HG03558 (cell line): ENCODE results near the gene NPTX2.

ENCODE experiments used
- ATAC-seq: cut with Tn5 transposase; IDR thresholded peaks from one replicate; pipeline ENCODE4 v1.9.1; 2021; ENCODE audit warnings: moderate number of reproducible peaks; ENCODE audit not compliant: unreplicated experiment; ENCODE audit errors: extremely low read depth

Gene NPTX2

GRCh38 chr7:98651760-98652159 lies 34.7 kb downstream of the NPTX2 start:
- no peak for ATAC-seq

- ATAC-seq: no peak
Observed at GRCh38 chr7:98653601-98654310, 36.7 kb downstream of the NPTX2 start.

DNA sequence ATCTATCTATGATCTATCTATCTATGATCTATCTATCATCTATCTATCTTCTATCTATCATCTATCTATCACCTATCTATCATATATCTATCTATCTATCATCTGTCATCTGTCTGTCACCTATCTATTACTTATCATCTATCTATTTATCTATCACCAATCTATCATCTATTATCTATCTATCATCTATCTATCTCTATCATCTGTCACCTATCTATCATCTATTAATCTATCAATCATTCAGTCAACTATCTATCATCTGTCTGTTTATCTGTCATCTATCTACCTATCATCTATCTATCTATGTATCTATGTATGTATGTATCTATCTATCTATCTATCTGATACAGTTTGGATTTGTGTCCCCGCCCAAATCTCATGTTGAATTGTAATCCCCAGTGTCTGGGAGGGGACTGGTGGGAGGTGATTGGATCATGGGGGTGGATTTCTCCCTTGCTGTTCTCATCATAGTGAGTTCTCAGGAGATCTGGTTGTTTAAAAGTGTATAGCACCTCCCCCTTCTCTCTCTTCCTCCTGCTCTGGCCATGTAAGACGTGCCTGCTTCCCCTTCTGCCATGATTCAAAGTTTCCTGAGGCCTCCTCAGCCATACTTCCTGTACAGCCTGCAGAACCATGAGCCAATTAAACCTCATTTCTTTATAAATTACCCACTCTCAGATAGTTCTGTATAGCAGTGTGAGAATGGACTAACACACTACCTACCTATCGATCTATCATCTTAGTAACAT lies 37.6 kb downstream of the NPTX2 start:
- no peak for ATAC-seq

GRCh38 chr7:98655611-98656010 lies 38.5 kb downstream of the NPTX2 start:
- no peak for ATAC-seq

- ATAC-seq: no peak
Observed at GRCh38 chr7:98656899-98657298, 39.8 kb downstream of the NPTX2 start.

GRCh38 chr7:98657736-98658135 lies 40.7 kb downstream of the NPTX2 start:
- no peak for ATAC-seq

GRCh38 chr7:98659756-98660155 lies 42.7 kb downstream of the NPTX2 start:
- ATAC-seq: no peak

GRCh38 chr7:98661607-98662006 lies 44.5 kb downstream of the NPTX2 start:
- no peak for ATAC-seq

- ATAC-seq: no peak
Observed at GRCh38 chr7:98662289-98662688, 45.2 kb downstream of the NPTX2 start.

- ATAC-seq: no peak
Observed at GRCh38 chr7:98664882-98665281, 47.8 kb downstream of the NPTX2 start.

DNA sequence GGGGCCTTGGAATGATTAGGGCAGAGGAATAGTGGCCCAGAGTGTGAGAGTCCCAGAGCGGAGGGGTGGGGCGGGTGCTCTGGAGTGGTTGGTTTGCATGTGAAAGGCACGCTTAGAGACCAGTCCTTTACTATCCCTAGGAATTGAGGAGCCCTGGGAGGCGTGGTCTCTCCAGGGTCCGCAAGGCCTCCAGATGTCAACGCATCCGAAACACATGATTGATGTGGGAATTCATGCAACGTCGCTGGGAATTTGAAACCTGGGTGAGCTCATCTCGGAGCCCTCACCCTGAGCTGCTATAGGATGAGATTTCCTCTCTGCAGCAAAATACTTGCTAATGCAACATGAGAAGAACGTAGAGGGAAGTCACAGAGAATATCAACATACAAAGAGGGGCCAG lies 51.2 kb downstream of the NPTX2 start:
- no peak for ATAC-seq

- no peak for ATAC-seq
Observed at GRCh38 chr7:98669329-98670000, 52.4 kb downstream of the NPTX2 start.

DNA sequence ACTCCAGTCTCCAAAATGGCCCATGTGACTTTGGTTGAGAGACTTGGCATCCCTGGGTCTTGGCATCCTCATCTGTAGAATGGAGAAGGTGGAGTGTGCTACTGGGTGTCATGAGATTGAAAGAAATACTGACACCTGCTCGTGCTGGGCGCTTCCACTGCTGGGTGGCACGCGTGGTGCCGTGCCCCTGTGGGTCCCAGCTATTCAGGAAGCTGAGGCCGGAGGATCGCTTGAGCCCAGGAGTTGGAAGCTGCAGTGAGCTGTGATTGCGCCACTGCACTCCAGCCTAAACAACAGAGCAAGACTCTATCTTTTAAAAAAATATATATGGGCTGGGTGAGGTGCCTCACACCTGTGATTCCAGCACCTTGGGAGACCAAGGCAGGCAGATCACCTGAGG lies 53.1 kb downstream of the NPTX2 start:
- no peak for ATAC-seq

- no peak for ATAC-seq
Observed at GRCh38 chr7:98671733-98672331, 54.7 kb downstream of the NPTX2 start.

GRCh38 chr7:98674461-98674860 lies 57.4 kb downstream of the NPTX2 start:
- no peak for ATAC-seq

GRCh38 chr7:98674881-98675280 lies 57.8 kb downstream of the NPTX2 start:
- no peak for ATAC-seq

GRCh38 chr7:98678215-98678614 lies 61.1 kb downstream of the NPTX2 start:
- ATAC-seq: no peak
